A673 (cell line): ENCODE results near the gene PAN2. TPM values are rescaled to one million over a fixed set of nuclear protein-coding genes. Genes with fewer than 3 reads are reported as not detected.

Experiments
- BruUV-seq: library from RNA; stranded (reverse); fragments of 400-500 nt; replicated peaks from 2 replicates; lab custom pipeline; 2021; lab: Mats Ljungman, UMichigan
- CTCF ChIA-PET: fragments of 300-600 bp; sonication (Branson Sonifier 250); formaldehyde crosslinking; loops from one replicate; lab custom pipeline; 2022; ENCODE audit warnings: antibody characterized with exemption; lab: Charles Lee
- POLR2A ChIA-PET: fragments of 300-600 bp; sonication (Branson Sonifier 250); formaldehyde crosslinking; loops from one replicate; lab custom pipeline; 2022; ENCODE audit warnings: antibody characterized with exemption; ENCODE audit not compliant: low non-redundant PET; lab: Charles Lee
- DNase-seq: peaks from one replicate; pipeline ENCODE4 v3.0.0-alpha.2; 2015; ENCODE audit warnings: low spot score
- H3K27ac ChIP-seq: fragments of 200-600 bp; sonication (generic); 2 replicates; pipeline ENCODE4 v1.5.1; 2016; ENCODE audit warnings: mixed run types, low read depth, mild to moderate bottlenecking, mixed read lengths, antibody characterized with exemption, low read length; ENCODE audit not compliant: poor library complexity, severe bottlenecking
- H3K27me3 ChIP-seq: fragments of 200-600 bp; sonication (generic); replicated peaks from 2 replicates; pipeline ENCODE4 v1.6.1; 2017; ENCODE audit warnings: mixed run types, low read depth, mild to moderate bottlenecking, mixed read lengths, antibody characterized with exemption, low read length; ENCODE audit not compliant: insufficient read depth, poor library complexity
- H3K36me3 ChIP-seq: fragments of 200-600 bp; sonication (generic); 2 replicates; pipeline ENCODE4 v1.6.1; 2016; ENCODE audit warnings: mixed run types, mild to moderate bottlenecking, mixed read lengths, antibody characterized with exemption, low read length; ENCODE audit not compliant: insufficient read depth, poor library complexity, severe bottlenecking
- H3K4me1 ChIP-seq: fragments of 200-600 bp; sonication (generic); 2 replicates; pipeline ENCODE4 v1.6.1; 2017; ENCODE audit warnings: mixed run types, mild to moderate bottlenecking, mixed read lengths, antibody characterized with exemption, low read length; ENCODE audit not compliant: insufficient read depth, poor library complexity, severe bottlenecking
- H3K4me3 ChIP-seq: fragments of 200-600 bp; sonication (generic); 2 replicates; pipeline ENCODE4 v1.5.1; 2016; ENCODE audit warnings: low read depth, mixed run types, mild to moderate bottlenecking, mixed read lengths, low read length; ENCODE audit not compliant: poor library complexity, severe bottlenecking
- H3K9me3 ChIP-seq: fragments of 200-600 bp; sonication (generic); 2 replicates; pipeline ENCODE4 v1.6.1; 2016; ENCODE audit warnings: mixed run types, low read depth, mild to moderate bottlenecking, mixed read lengths, antibody characterized with exemption, low read length; ENCODE audit not compliant: poor library complexity, severe bottlenecking
- EZH2 ChIP-seq: fragments of 200-600 bp; sonication (generic); IDR thresholded peaks from 2 replicates; pipeline ENCODE4 v1.6.1; 2017; ENCODE audit warnings: borderline replicate concordance, low read depth, mild to moderate bottlenecking, mixed read lengths, antibody characterized with exemption, low read length; ENCODE audit not compliant: poor library complexity, severe bottlenecking
- intact Hi-C: fragments of 100-400 bp; cut with micrococcal nuclease; formaldehyde crosslinking; loops from one replicate; pipeline ENCODE4 v1.10.0; 2022; ENCODE audit not compliant: unreplicated experiment
- total RNA-seq: library from RNA; stranded (reverse); gene quantifications from 2 replicates; pipeline ENCODE4 v1.2.3, GENCODE V29; 2021
- TF ChIP-seq, protein P1 (sequence below): fragments of 300-800, 200-600 bp; sonication (generic); conservative IDR thresholded peaks from 2 replicates; pipeline ENCODE4 v1.5.1; 2017; ENCODE audit warnings: low read depth, mild to moderate bottlenecking, antibody characterized with exemption, low read length, moderate library complexity, mixed read lengths

PAN2 gene
- total RNA-seq, 1 experiment from 2014 or later: 46.3 TPM

DNA sequence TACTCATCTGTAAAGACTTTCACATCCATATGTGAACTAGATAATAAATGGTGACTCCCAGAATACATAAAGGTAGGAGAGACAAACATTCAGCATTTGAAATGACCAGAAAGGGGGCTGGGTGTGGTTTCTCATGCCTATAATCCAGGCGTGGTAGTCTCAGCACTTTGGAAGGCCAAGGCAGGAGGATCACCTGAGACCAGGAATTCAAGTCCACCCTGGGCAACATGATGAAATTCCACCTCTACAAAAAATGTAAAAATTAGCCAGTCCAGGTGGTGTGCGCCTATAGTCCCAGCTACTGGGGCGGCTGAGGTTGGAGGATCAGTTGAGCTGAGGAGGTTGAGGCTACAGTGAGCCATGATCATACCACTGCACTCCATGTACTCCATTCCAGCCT is 29.5 kb downstream of the PAN2 start:
- ChIA-PET CTCF (no interaction called here), POLR2A (interaction anchor here (0.5 kb wide), 1 partner anchor 926 kb away, joined by 7 read pairs; no protein-coding TSS in a partner anchor)
- no peak for DNase-seq
- Histone ChIP-seq H3K9me3 (no peaks in the 10 kb centered on the region), H3K4me3 (no peak overlapping the region), H3K4me1 (peaks cover 8% of the 10 kb centered on the region), H3K36me3 (peaks cover 12% of the 10 kb centered on the region), H3K27me3 (no peaks in the 10 kb centered on the region), H3K27ac (no peak overlapping the region)
- no TSS peak for BruUV-seq
- intact Hi-C loops: no loop called here
- TF ChIP-seq, protein P1, sequence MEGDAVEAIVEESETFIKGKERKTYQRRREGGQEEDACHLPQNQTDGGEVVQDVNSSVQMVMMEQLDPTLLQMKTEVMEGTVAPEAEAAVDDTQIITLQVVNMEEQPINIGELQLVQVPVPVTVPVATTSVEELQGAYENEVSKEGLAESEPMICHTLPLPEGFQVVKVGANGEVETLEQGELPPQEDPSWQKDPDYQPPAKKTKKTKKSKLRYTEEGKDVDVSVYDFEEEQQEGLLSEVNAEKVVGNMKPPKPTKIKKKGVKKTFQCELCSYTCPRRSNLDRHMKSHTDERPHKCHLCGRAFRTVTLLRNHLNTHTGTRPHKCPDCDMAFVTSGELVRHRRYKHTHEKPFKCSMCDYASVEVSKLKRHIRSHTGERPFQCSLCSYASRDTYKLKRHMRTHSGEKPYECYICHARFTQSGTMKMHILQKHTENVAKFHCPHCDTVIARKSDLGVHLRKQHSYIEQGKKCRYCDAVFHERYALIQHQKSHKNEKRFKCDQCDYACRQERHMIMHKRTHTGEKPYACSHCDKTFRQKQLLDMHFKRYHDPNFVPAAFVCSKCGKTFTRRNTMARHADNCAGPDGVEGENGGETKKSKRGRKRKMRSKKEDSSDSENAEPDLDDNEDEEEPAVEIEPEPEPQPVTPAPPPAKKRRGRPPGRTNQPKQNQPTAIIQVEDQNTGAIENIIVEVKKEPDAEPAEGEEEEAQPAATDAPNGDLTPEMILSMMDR: no peak
- TF ChIP-seq EZH2: no peak

DNA sequence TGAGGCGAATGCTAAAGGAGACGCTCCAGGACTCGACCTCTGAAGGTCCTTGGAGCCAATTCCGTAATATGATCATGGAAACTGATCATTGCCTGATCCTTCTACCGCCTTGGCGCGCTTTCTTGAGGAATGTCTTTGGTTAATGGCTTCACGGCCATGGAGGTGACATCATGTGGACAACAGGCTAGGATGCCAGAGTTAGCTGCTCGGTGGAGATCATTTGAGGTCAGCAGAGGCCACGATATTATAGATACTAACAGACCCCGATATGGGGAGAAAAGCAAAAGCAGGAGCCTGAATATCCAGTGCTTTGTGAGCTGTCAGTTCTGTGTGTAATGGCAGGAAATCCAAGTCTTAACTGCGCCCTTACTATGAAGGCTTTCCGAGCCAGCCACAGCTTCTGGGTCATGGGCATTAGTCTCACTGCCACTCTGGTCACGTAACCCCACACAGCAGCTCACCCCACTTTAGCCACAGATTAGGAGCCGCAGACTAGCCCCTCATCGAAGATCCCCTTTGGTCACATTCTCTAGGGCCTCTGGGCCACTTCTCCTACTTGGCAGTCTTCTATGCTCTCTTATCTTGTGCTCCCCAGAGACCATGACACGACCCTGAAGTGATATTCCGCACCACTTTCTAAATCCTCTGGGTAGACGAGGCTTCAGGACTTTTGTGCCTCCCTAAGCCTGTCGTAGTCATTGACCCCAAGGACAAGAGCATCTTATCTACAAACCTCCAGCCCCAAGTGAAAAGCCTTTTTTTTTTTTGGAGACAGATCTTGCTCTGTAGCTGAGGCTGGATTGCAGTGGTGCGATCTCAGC is 32.9 kb downstream of the PAN2 start:
- TF ChIP-seq EZH2: no peak
- TF ChIP-seq, protein P1: no peak
- BruUV-seq: TSS peak; percentile 84
- peaks cover 28% of the 10 kb centered on the region for H3K4me1 ChIP-seq
- no peak for DNase-seq
- CTCF ChIA-PET: interaction anchor here (0.6 kb wide), 1 partner anchor 164 kb away, joined by 3 read pairs; no protein-coding TSS in a partner anchor
- intact Hi-C loops: no loop called here
- H3K9me3 ChIP-seq: no peaks in the 10 kb centered on the region
- H3K4me3 ChIP-seq: peak overlapping the region; percentile 90
- peak overlapping the region; percentile 86 for H3K27ac ChIP-seq
- POLR2A ChIA-PET: interaction anchor here (0.7 kb wide), 1 partner anchor 927 kb away, joined by 3 read pairs; no protein-coding TSS in a partner anchor
- H3K27me3 ChIP-seq: no peaks in the 10 kb centered on the region
- peaks cover 15% of the 10 kb centered on the region for H3K36me3 ChIP-seq

DNA sequence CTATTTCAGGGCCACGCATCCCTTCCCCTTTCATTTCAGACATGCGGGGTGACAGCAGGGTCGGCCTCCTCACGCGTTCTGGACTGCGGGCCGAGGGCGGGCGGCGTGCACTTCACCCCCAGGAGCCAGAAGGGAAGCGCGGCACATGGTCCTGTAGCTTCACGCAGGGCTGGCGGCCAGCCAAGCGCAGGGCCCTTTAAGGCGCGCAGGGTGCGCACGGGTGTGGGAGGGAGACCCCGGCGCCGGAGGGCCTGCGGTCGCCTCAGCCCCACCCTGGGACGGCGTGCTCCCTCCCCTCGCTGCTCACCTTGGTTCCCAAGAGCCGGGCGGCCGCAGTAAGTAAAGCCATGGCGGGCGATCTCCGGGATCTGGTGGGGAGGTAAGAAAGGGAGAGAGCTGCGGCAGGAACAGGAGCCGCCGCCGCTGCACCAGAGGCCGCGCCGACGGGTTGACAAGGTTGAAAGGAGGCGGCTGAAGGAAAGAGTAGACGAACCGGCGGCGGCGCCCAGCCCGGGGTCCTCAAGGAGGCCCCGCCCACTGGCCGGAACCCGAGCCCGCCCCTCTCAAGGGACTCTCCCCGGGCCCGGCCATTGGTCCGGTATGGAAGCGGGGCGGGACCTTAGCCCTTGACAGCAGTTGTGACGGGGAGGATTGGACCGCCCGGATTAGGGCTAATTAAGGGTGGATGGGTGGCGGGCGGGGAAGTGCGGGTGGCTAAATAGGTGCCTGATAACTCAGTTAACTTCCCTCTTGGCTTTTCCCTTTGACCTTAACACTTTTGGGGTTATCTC is 33.8 kb downstream of the PAN2 start, which contains the start of gene CS:
Gene CS, minus strand, starts transcription at position 478 of the 791 bp plus-strand sequence. Its CDS starts 129 bp downstream, at position 349.
- DNase-seq: peak; percentile 99
- no peaks in the 10 kb centered on the region for H3K9me3 ChIP-seq
- TF ChIP-seq EZH2: no peak
- TF ChIP-seq, protein P1: no peak
- no peaks in the 10 kb centered on the region for H3K27me3 ChIP-seq
- intact Hi-C loops: no loop called here
- POLR2A ChIA-PET: no interaction called here
- peaks cover 28% of the 10 kb centered on the region for H3K4me1 ChIP-seq
- peaks cover 10% of the 10 kb centered on the region for H3K36me3 ChIP-seq
- BruUV-seq: no TSS peak
- peak within 1 kb of the TSS; percentile 90 for H3K4me3 ChIP-seq
- peak within 1 kb of the TSS; percentile 86 for H3K27ac ChIP-seq
- CTCF ChIA-PET: no interaction called here
